GM23248 (cell line): ENCODE data around the gene CAV2. TPM values are rescaled to one million over a fixed set of nuclear protein-coding genes. Genes with fewer than 3 reads are reported as not detected.

ENCODE experiments used
- DNase-seq: peaks from one replicate; pipeline ENCODE4 v3.0.0-alpha.2; 2015
- H2AFZ ChIP-seq: fragments of 200-600 bp; sonication (generic); 2 replicates; pipeline ENCODE4 v1.6.1; 2016; ENCODE audit warnings: antibody characterized with exemption
- H3F3A ChIP-seq: fragments of 200-600 bp; sonication (generic); 2 replicates; pipeline ENCODE4 v1.6.1; 2016; ENCODE audit warnings: mild to moderate bottlenecking, antibody characterized with exemption, mixed run types; ENCODE audit not compliant: insufficient read depth
- H3K27ac ChIP-seq: fragments of 200-600 bp; sonication (generic); 2 replicates; pipeline ENCODE4 v1.5.1; 2016; ENCODE audit warnings: mild to moderate bottlenecking
- H3K27me3 ChIP-seq: fragments of 200-600 bp; sonication (generic); replicated peaks from 2 replicates; pipeline ENCODE4 v1.6.1; 2016; ENCODE audit warnings: mild to moderate bottlenecking; ENCODE audit not compliant: insufficient read depth
- H3K36me3 ChIP-seq: fragments of 200-600 bp; sonication (generic); 2 replicates; pipeline ENCODE4 v1.6.1; 2016; ENCODE audit warnings: low read depth, mild to moderate bottlenecking
- H3K4me1 ChIP-seq: fragments of 200-600 bp; sonication (generic); 2 replicates; pipeline ENCODE4 v1.6.1; 2016; ENCODE audit warnings: mild to moderate bottlenecking; ENCODE audit not compliant: insufficient read depth
- H3K4me2 ChIP-seq: fragments of 200-600 bp; sonication (generic); one replicate; pipeline ENCODE4 v1.6.1; 2016; ENCODE audit warnings: mild to moderate bottlenecking; ENCODE audit not compliant: unreplicated experiment
- H3K4me3 ChIP-seq: fragments of 200-600 bp; sonication (generic); 2 replicates; pipeline ENCODE4 v1.5.1; 2016; ENCODE audit warnings: mild to moderate bottlenecking
- H3K79me2 ChIP-seq: fragments of 200-600 bp; sonication (generic); 2 replicates; pipeline ENCODE4 v1.6.1; 2016; ENCODE audit warnings: mild to moderate bottlenecking; ENCODE audit not compliant: insufficient read depth
- H3K9ac ChIP-seq: fragments of 200-600 bp; sonication (generic); 2 replicates; pipeline ENCODE4 v1.6.1; 2016; ENCODE audit warnings: mild to moderate bottlenecking
- H3K9me2 ChIP-seq: fragments of 200-600 bp; sonication (generic); 2 replicates; pipeline ENCODE4 v1.6.1; 2016; ENCODE audit warnings: mixed run types, mild to moderate bottlenecking, moderate library complexity; ENCODE audit not compliant: insufficient read depth
- H3K9me3 ChIP-seq: fragments of 200-600 bp; sonication (generic); one replicate; pipeline ENCODE4 v1.6.1; 2017; ENCODE audit warnings: low read depth
- H4K20me1 ChIP-seq: fragments of 200-600 bp; sonication (generic); 2 replicates; pipeline ENCODE4 v1.6.0; 2016; ENCODE audit not compliant: insufficient read depth
- EZH2 ChIP-seq: fragments of 200-600 bp; sonication (generic); IDR thresholded peaks from 2 replicates; pipeline ENCODE4 v1.6.1; 2018; ENCODE audit warnings: antibody characterized with exemption, mild to moderate bottlenecking; ENCODE audit not compliant: insufficient read depth, poor library complexity, severe bottlenecking
- EZH2phosphoT487 ChIP-seq: fragments of 200-600 bp; sonication (generic); IDR thresholded peaks from 2 replicates; pipeline ENCODE4 v1.6.1; 2018; ENCODE audit warnings: antibody characterized with exemption, moderate library complexity, mild to moderate bottlenecking, low read depth; ENCODE audit not compliant: insufficient read depth
- WGBS, 2 experiments: methylation state at CpG; one replicate each; pipeline ENCODE4 v1.1.6; 2015 to 2017; ENCODE audit warnings: low lambda C conversion rate in 2 of 2, low coverage in 1 of 2; ENCODE audit errors: missing lambda C conversion rate in 2 of 2; 5-methylcytosine and 5-hydroxymethylcytosine counted together
- in situ Hi-C: fragments of 300-500 bp; cut with MboI; formaldehyde crosslinking; loops from 2 replicates; pipeline ENCODE4 v1.15.0; 2020
- polyA plus RNA-seq: library from polyadenylated mRNA; unstranded; fragments of >200 nt; fragmentation: Nextera tagmentation; extraction: Ambion mirVana; gene quantifications from 2 replicates; pipeline ENCODE4 v1.2.1, GENCODE V29; 2016
- total RNA-seq: library from RNA; depleted of rRNA; stranded (reverse); fragments of >200 nt; shearing (Covaris generic); gene quantifications from 2 replicates; pipeline ENCODE4 v1.2.3, GENCODE V29; 2014

Gene CAV2
- total and polyA plus RNA-seq, 2 experiments from 2014 or later, result 283 to 344 TPM

GRCh38 chr7:116525298-116525912 is 25.9 kb downstream of the CAV2 start:
- peak; percentile 52 for DNase-seq
- in situ Hi-C loops, result loop anchor here (10.0 kb wide), 1 partner anchor 261 kb away; no protein-coding TSS in a partner anchor
- TF ChIP-seq EZH2phosphoT487, result no peak
- TF ChIP-seq EZH2, result no peak
- no peaks in the 10 kb centered on the region for H4K20me1 ChIP-seq
- no peaks in the 10 kb centered on the region for H3K9me3 ChIP-seq
- peak overlapping the region; percentile 79 for H3K4me2 ChIP-seq
- H3K27me3 ChIP-seq, result no peaks in the 10 kb centered on the region
- peaks cover 52% of the 10 kb centered on the region for H3K79me2 ChIP-seq
- H2AFZ ChIP-seq, result peak overlapping the region; percentile 11
- H3K36me3 ChIP-seq, result peaks cover 33% of the 10 kb centered on the region
- H3F3A ChIP-seq, result peaks cover 62% of the 10 kb centered on the region
- peaks cover 44% of the 10 kb centered on the region for H3K4me1 ChIP-seq
- peak overlapping the region; percentile 95 for H3K4me3 ChIP-seq
- WGBS, 2 experiments, result 1% methylated on average over 35 to 36 of the region's 36 CpGs
- H3K27ac ChIP-seq, result peak overlapping the region; percentile 95
- no peaks in the 10 kb centered on the region for H3K9me2 ChIP-seq
- H3K9ac ChIP-seq, result peak overlapping the region; percentile 99

DNA sequence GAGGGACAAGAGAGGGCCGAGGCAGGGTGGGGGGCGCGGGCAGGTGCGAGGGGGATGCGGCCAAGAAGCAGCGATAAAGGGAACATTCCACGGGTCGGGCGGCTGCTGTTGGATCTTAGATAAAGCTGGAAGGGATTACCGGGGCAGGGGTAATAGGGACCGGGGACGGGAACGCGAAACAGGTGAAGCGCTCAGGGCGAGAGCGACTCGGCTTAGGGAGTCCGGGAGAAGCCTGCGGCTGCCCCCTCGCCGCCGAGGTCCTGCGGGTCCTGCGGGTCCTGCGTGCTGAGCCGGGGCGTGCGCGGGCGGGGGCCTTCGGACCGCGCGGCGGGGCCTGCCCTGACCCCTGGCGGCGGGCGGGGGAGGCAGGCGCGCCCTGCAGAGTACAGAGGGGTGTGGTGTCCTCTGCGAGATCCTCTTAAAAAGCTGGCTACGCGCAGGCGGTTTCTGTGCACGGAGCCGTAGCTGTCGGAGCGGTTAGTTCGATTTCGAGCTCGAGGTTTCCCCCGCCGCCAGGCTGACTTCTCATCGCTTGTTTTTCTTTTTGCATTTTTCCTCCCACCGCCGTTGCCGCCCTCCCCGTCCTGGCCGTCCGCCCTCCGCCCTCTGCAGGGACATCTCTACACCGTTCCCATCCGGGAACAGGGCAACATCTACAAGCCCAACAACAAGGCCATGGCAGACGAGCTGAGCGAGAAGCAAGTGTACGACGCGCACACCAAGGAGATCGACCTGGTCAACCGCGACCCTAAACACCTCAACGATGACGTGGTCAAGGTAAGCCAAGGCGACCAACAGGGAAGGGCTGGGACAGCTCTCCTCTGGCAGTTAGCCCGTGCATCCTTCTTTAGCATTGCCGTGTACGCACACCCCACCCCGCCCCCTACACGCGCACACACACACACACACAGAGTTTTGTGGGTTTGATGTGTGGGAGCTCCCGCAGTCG is 26.6 kb downstream of the CAV2 start:
- Histone ChIP-seq H3K79me2 (peaks cover 60% of the 10 kb centered on the region), H3K9ac (peak overlapping the region; percentile 99), H4K20me1 (no peaks in the 10 kb centered on the region), H3K27ac (peak overlapping the region; percentile 95), H3K36me3 (peaks cover 40% of the 10 kb centered on the region), H3K4me3 (peak overlapping the region; percentile 95), H3K27me3 (no peaks in the 10 kb centered on the region), H3K4me2 (peak overlapping the region; percentile 93), H3F3A (peaks cover 69% of the 10 kb centered on the region), H2AFZ (peak overlapping the region; percentile 11), H3K4me1 (peaks cover 48% of the 10 kb centered on the region), H3K9me3 (no peaks in the 10 kb centered on the region), H3K9me2 (no peaks in the 10 kb centered on the region)
- in situ Hi-C loops, result loop anchor here (10.0 kb wide), 1 partner anchor 261 kb away; no protein-coding TSS in a partner anchor
- DNase-seq, result peak; percentile 96
- WGBS, 2 experiments, result 1 to 2% methylated on average over 67 to 69 of the region's 83 CpGs
- TF ChIP-seq EZH2phosphoT487 (no peak), EZH2 (no peak)

- H3K27ac ChIP-seq, result peak overlapping the region; percentile 95
- no peaks in the 10 kb centered on the region for H4K20me1 ChIP-seq
- H3K27me3 ChIP-seq, result no peaks in the 10 kb centered on the region
- no peaks in the 10 kb centered on the region for H3K9me3 ChIP-seq
- H3K4me1 ChIP-seq, result peaks cover 49% of the 10 kb centered on the region
- in situ Hi-C loops, result loop anchor here (10.0 kb wide), 1 partner anchor 262 kb away; no protein-coding TSS in a partner anchor
- peaks cover 69% of the 10 kb centered on the region for H3F3A ChIP-seq
- H2AFZ ChIP-seq, result no peak overlapping the region
- 0 to 2% methylated on average over 5 of the region's 5 CpGs for WGBS, 2 experiments
- peak overlapping the region; percentile 95 for H3K4me3 ChIP-seq
- H3K36me3 ChIP-seq, result peaks cover 43% of the 10 kb centered on the region
- TF ChIP-seq EZH2 (no peak), EZH2phosphoT487 (no peak)
- peak; percentile 68 for DNase-seq
- H3K79me2 ChIP-seq, result peaks cover 67% of the 10 kb centered on the region
- peak overlapping the region; percentile 93 for H3K4me2 ChIP-seq
- H3K9me2 ChIP-seq, result no peaks in the 10 kb centered on the region
- peak overlapping the region; percentile 99 for H3K9ac ChIP-seq
Observed at GRCh38 chr7:116526897-116527296, 27.4 kb downstream of the CAV2 start.

- in situ Hi-C loops, result loop anchor here (10.0 kb wide), 1 partner anchor 263 kb away; no protein-coding TSS in a partner anchor
Observed at GRCh38 chr7:116527521-116527920, 28.0 kb downstream of the CAV2 start.

More at GRCh38 chr7:116527521-116527920, 28.0 kb downstream of the CAV2 start:
- Histone ChIP-seq H3F3A (peaks cover 69% of the 10 kb centered on the region), H3K9me3 (no peaks in the 10 kb centered on the region), H3K27me3 (no peaks in the 10 kb centered on the region), H3K4me1 (peaks cover 48% of the 10 kb centered on the region), H3K27ac (peak overlapping the region; percentile 95), H3K4me2 (peak overlapping the region; percentile 93), H3K4me3 (peak overlapping the region; percentile 95), H3K9ac (peak overlapping the region; percentile 99), H2AFZ (no peak overlapping the region), H3K36me3 (peaks cover 50% of the 10 kb centered on the region), H3K9me2 (no peaks in the 10 kb centered on the region), H3K79me2 (peaks cover 73% of the 10 kb centered on the region), H4K20me1 (no peaks in the 10 kb centered on the region)
- WGBS, 2 experiments, result 2 to 3% methylated on average over 3 of the region's 3 CpGs
- TF ChIP-seq EZH2, result no peak
- DNase-seq, result peak; percentile 59
